IMR-90 (cell line): ENCODE data around the gene PLXDC2. TPM values are rescaled to one million over a fixed set of nuclear protein-coding genes. Genes with fewer than 3 reads are reported as not detected.

ENCODE experiments used
- ATAC-seq: fragments of 200-7000 bp; cut with Tn5 transposase; 2 replicates; pipeline ENCODE4 v1.9.1; 2020; ENCODE audit warnings: low read depth, mild to moderate bottlenecking, moderate library complexity
- BruUV-seq: library from RNA; stranded (reverse); fragments of 400-500 nt; replicated peaks from 2 replicates; lab custom pipeline; 2021; lab: Mats Ljungman, UMichigan
- CTCF ChIA-PET: fragments of 300-600 bp; formaldehyde crosslinking; extraction: SDS; loops from one replicate; lab custom pipeline; 2021; ENCODE audit warnings: antibody characterized with exemption; lab: Yijun Ruan, JAX
- POLR2A ChIA-PET: fragments of 300-600 bp; sonication (Branson Sonifier 250); formaldehyde crosslinking; loops from one replicate; lab custom pipeline; 2022; ENCODE audit warnings: antibody characterized with exemption; ENCODE audit not compliant: unreplicated experiment; lab: Charles Lee
- DNase-seq: peaks from one replicate; pipeline ENCODE4 v3.0.0; 2013
- H2AFZ ChIP-seq: replicated peaks from 2 replicates; pipeline ENCODE3; 2013; ENCODE audit warnings: low read length, mild to moderate bottlenecking; ENCODE audit not compliant: poor library complexity
- H2AK5ac ChIP-seq: 2 replicates; pipeline ENCODE4 v1.6.1; 2013; ENCODE audit warnings: low read depth, low read length, inconsistent platforms
- H2AK9ac ChIP-seq: replicated peaks from 2 replicates; pipeline ENCODE3; 2013; ENCODE audit warnings: mild to moderate bottlenecking, low read depth, low read length, moderate library complexity; ENCODE audit not compliant: poor library complexity
- H2BK120ac ChIP-seq: 2 replicates; pipeline ENCODE4 v1.6.1; 2013; ENCODE audit warnings: low read depth, low read length, inconsistent platforms
- H2BK15ac ChIP-seq: 3 replicates; pipeline ENCODE4 v1.6.1; 2013; ENCODE audit warnings: low read depth, low read length, inconsistent platforms
- H2BK20ac ChIP-seq: 2 replicates; pipeline ENCODE4 v1.6.1; 2013; ENCODE audit warnings: low read depth, mild to moderate bottlenecking, inconsistent platforms, low read length, moderate library complexity
- H2BK5ac ChIP-seq: 2 replicates; pipeline ENCODE4 v1.6.1; 2013; ENCODE audit warnings: mild to moderate bottlenecking, low read depth, low read length, inconsistent platforms; ENCODE audit not compliant: poor library complexity, severe bottlenecking
- H3K14ac ChIP-seq: replicated peaks from 2 replicates; pipeline ENCODE4 v1.6.1; 2013; ENCODE audit warnings: low read depth, low read length, inconsistent platforms
- H3K18ac ChIP-seq: 2 replicates; pipeline ENCODE4 v1.6.1; 2013; ENCODE audit warnings: low read depth, low read length, control low read depth
- H3K23ac ChIP-seq: 2 replicates; pipeline ENCODE4 v1.6.1; 2013; ENCODE audit warnings: low read depth, low read length, inconsistent platforms
- H3K27ac ChIP-seq: 2 replicates; pipeline ENCODE4 v1.5.1; 2013; ENCODE audit warnings: mild to moderate bottlenecking, control low read depth, low read length; ENCODE audit not compliant: insufficient read depth
- H3K27me3 ChIP-seq: 2 replicates; pipeline ENCODE4 v1.6.1; 2013; ENCODE audit warnings: low read length; ENCODE audit not compliant: control insufficient read depth, insufficient read depth
- H3K36me3 ChIP-seq: 2 replicates; pipeline ENCODE4 v1.6.1; 2013; ENCODE audit warnings: low read length, mixed read lengths; ENCODE audit not compliant: control insufficient read depth, insufficient read depth
- H3K4ac ChIP-seq: 2 replicates; pipeline ENCODE4 v1.6.1; 2013; ENCODE audit warnings: low read depth, low read length, inconsistent platforms
- H3K4me1 ChIP-seq: 2 replicates; pipeline ENCODE4 v1.6.1; 2013; ENCODE audit warnings: low read length, mixed read lengths; ENCODE audit not compliant: control insufficient read depth, insufficient read depth
- H3K4me2 ChIP-seq: 2 replicates; pipeline ENCODE4 v1.6.1; 2013; ENCODE audit warnings: low read depth, mild to moderate bottlenecking, control low read depth, low read length, moderate library complexity
- H3K4me3 ChIP-seq: 2 replicates; pipeline ENCODE4 v1.5.1; 2013; ENCODE audit warnings: low read depth, mild to moderate bottlenecking, control low read depth, low read length, moderate library complexity; ENCODE audit not compliant: insufficient read depth
- H3K56ac ChIP-seq: 2 replicates; pipeline ENCODE4 v1.6.1; 2013; ENCODE audit warnings: low read length, inconsistent platforms; ENCODE audit not compliant: insufficient read depth; ENCODE audit errors: extremely low read depth
- H3K79me1 ChIP-seq, 2 experiments: 2 replicates each; pipeline ENCODE4 v1.6.1; 2013; ENCODE audit warnings: low read length in 2 of 2, inconsistent platforms in 1 of 2, low read depth in 1 of 2
- H3K9ac ChIP-seq: 2 replicates; pipeline ENCODE4 v1.6.1; 2013; ENCODE audit warnings: low read depth, low read length, control low read depth
- H3K9me1 ChIP-seq: 2 replicates; pipeline ENCODE4 v1.6.1; 2013; ENCODE audit warnings: low read length, inconsistent platforms; ENCODE audit not compliant: insufficient read depth
- H3K9me3 ChIP-seq: 2 replicates; pipeline ENCODE4 v1.6.1; 2013; ENCODE audit warnings: low read length; ENCODE audit not compliant: control insufficient read depth, insufficient read depth
- H4K20me1 ChIP-seq: 2 replicates; pipeline ENCODE4 v1.6.1; 2013; ENCODE audit warnings: low read length, inconsistent platforms; ENCODE audit not compliant: insufficient read depth
- H4K5ac ChIP-seq: 2 replicates; pipeline ENCODE4 v1.6.1; 2013; ENCODE audit warnings: mild to moderate bottlenecking, low read depth, low read length, control low read depth
- H4K8ac ChIP-seq, 2 experiments: 2 replicates each; pipeline ENCODE4 v1.6.1; 2013; ENCODE audit warnings: low read depth in 2 of 2, low read length in 2 of 2, control low read depth in 1 of 2, inconsistent platforms in 1 of 2
- H4K91ac ChIP-seq: 2 replicates; pipeline ENCODE4 v1.6.1; 2013; ENCODE audit warnings: low read depth, low read length, inconsistent platforms; ENCODE audit not compliant: insufficient read depth
- BHLHE40 ChIP-seq: fragments of 150-350 bp; IDR thresholded peaks from 2 replicates; pipeline ENCODE4 v1.6.1; 2016; ENCODE audit warnings: mild to moderate bottlenecking, low read depth, low read length
- CTCF ChIP-seq: conservative IDR thresholded peaks from 2 replicates; pipeline ENCODE4 v1.5.1; 2012; ENCODE audit warnings: mild to moderate bottlenecking, low read depth, low read length, improper control_type of control experiment
- FOS ChIP-seq: fragments of 150-350 bp; IDR thresholded peaks from 2 replicates; pipeline ENCODE4 v1.6.1; 2016; ENCODE audit warnings: low read depth, low read length
- MXI1 ChIP-seq: IDR thresholded peaks from 2 replicates; pipeline ENCODE4 v1.6.1; 2012; ENCODE audit warnings: low read depth, mild to moderate bottlenecking, low read length, moderate library complexity, borderline replicate concordance
- NFE2L2 ChIP-seq: fragments of 150-350 bp; IDR thresholded peaks from 2 replicates; pipeline ENCODE4 v1.6.1; 2016; ENCODE audit warnings: low read depth, mild to moderate bottlenecking, low read length
- POLR2A ChIP-seq: IDR thresholded peaks from 2 replicates; pipeline ENCODE4 v1.6.1; 2012; ENCODE audit warnings: mild to moderate bottlenecking, low read depth, low read length
- RAD21 ChIP-seq: IDR thresholded peaks from 2 replicates; pipeline ENCODE4 v1.6.1; 2012; ENCODE audit warnings: low read length, improper control_type of control experiment
- RCOR1 ChIP-seq: IDR thresholded peaks from 2 replicates; pipeline ENCODE4 v1.6.1; 2012; ENCODE audit warnings: mild to moderate bottlenecking, low read length, improper control_type of control experiment; ENCODE audit not compliant: insufficient replicate concordance
- RFX5 ChIP-seq: IDR thresholded peaks from 2 replicates; pipeline ENCODE4 v1.8.0; 2012; ENCODE audit warnings: low read depth, mild to moderate bottlenecking, low read length, moderate library complexity
- SMC3 ChIP-seq: fragments of 150-350 bp; IDR thresholded peaks from 2 replicates; pipeline ENCODE4 v1.6.1; 2016; ENCODE audit warnings: low read depth, mild to moderate bottlenecking, antibody characterized with exemption, low read length, moderate library complexity
- WGBS, 2 experiments: methylation state at CpG; one replicate each; pipeline versions ENCODE4 v1.1.5 to v1.1.7; 2013; ENCODE audit warnings: missing lambda C conversion rate in 2 of 2; ENCODE audit not compliant: insufficient read length in 1 of 2; ENCODE audit errors: extremely low coverage in 2 of 2; 5-methylcytosine and 5-hydroxymethylcytosine counted together
- dilution Hi-C: fragments of 300-500 bp; cut with HindIII; formaldehyde crosslinking; loops from one replicate; pipeline ENCODE4 v1.14.3; 2018; ENCODE audit warnings: low sequenced_read_pairs; ENCODE audit not compliant: unreplicated experiment
- in situ Hi-C: fragments of 300-500 bp; cut with MboI; formaldehyde crosslinking; loops from 3 replicates; pipeline ENCODE4 v1.14.3; 2019; ENCODE audit warnings: low sequenced_read_pairs, inconsistent platforms, mixed read lengths
- intact Hi-C: fragments of 100-400 bp; cut with micrococcal nuclease; formaldehyde crosslinking; loops from 2 replicates; pipeline ENCODE4 v1.10.0; 2022
- polyA plus RNA-seq, 3 experiments: library from polyadenylated mRNA; depleted of rRNA; stranded (reverse); fragments of >200 nt; gene quantifications; 2 replicates each; pipeline ENCODE4 v1.2.3, GENCODE V29; 2012; ENCODE audit warnings: low replicate concordance in 1 of 3
- total RNA-seq: library from RNA; depleted of rRNA; stranded (reverse); fragments of >200 nt; gene quantifications from 2 replicates; pipeline ENCODE4 v1.2.3, GENCODE V29; 2012
- TF ChIP-seq, protein P1 (sequence below): fragments of 150-350 bp; IDR thresholded peaks from 2 replicates; pipeline ENCODE4 v1.6.1; 2016; ENCODE audit warnings: low read depth, mild to moderate bottlenecking, low read length, moderate library complexity, borderline replicate concordance

PLXDC2 gene
- total and polyA plus RNA-seq, 2 of the 4 experiments (the other 2 are of a cell fraction) = 3.2 to 6.1 TPM

DNA sequence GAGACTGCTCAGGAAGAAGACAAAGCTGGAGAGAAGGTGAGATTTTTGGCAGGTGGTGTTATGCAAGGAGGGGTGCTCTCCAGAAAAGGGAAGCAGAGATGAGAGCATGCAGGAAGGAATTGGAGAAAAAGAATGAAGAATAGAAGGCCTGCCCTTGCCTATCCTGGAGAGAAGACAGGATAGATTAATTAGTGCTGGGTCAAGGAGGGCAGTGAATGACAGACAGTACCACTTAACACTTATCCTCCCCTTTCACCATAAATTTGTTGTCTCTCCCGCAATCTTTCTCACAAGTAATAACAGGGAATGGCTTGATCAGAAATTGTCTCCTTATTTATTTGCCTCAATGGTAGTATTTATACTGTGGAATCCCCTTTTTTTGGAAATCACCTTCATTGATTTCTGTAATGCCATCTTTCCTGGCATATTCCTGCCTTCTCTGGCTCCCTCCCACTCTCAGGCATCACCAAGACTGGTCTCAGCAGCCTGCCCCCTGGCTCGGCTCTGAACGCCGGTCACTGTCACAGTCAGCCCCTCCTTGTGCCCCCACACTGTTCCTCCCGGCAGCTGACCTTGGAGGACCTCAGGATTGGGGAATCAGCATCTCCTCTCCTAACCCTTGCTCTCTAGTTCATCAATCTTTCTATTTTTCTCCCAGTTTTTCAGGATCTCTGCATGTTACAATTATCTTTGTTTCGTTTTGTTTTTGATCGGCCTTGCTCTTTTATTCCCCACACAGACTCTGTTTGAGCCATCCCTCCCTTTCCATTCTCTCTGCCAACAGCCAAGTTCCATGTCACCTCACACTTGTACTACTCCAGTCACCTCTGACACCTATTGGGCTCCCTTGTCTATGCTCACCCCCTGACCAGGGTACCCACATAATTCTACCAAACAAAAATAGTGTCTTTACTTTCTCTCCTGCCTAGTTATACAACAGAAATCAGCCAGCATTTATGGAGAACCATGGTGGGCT, 294.2 kb downstream of the PLXDC2 start:
- Histone ChIP-seq H3K18ac (peak overlapping the region; percentile 97), H2AK9ac (no peak overlapping the region), H2BK20ac (peak overlapping the region; percentile 71), H3K79me1 (no peaks in the 10 kb centered on the region), H3K4me1 (peaks cover 9% of the 10 kb centered on the region), H4K5ac (peak overlapping the region; percentile 87), H3K27ac (no peak overlapping the region), H2BK15ac (no peak overlapping the region), H2BK120ac (peak overlapping the region; percentile 64), H3K36me3 (no peaks in the 10 kb centered on the region), H3K9ac (peak overlapping the region; percentile 64), H3K14ac (peak overlapping the region; percentile 57), H4K91ac (peak overlapping the region; percentile 63; the same call in 1 of the 2 replicates), H2BK5ac (no peak overlapping the region), H3K23ac (peak overlapping the region; percentile 59; the same call in 1 of the 2 replicates), H3K56ac (no peak overlapping the region), H3K27me3 (no peaks in the 10 kb centered on the region), H3K4me2 (peak overlapping the region; percentile 100), H2AK5ac (peak overlapping the region; percentile 17), H3K4ac (peak overlapping the region; percentile 48), H3K9me3 (no peaks in the 10 kb centered on the region), H4K20me1 (no peaks in the 10 kb centered on the region), H3K9me1 (peaks cover 6% of the 10 kb centered on the region), H3K4me3 (peak overlapping the region; percentile 49), H4K8ac (peak overlapping the region; percentile 57 to 59; a peak in 2 of 4 replicates), H2AFZ (peak overlapping the region; percentile 50)
- in situ Hi-C loops (no loop called here), intact Hi-C loops (loop anchor here (10.0 kb wide), 1 partner anchor 744 kb away; no protein-coding TSS in a partner anchor), dilution Hi-C loops (no loop called here)
- ChIA-PET POLR2A (no interaction called here), CTCF (no interaction called here)
- WGBS, 2 experiments = 32% methylated on average over 6 of the region's 7 CpGs; no CpG with 5 or more reads in 1 of the 2 experiments
- no peak for ATAC-seq
- BruUV-seq = no TSS peak
- TF ChIP-seq RAD21 = no peak
- TF ChIP-seq, protein P1, sequence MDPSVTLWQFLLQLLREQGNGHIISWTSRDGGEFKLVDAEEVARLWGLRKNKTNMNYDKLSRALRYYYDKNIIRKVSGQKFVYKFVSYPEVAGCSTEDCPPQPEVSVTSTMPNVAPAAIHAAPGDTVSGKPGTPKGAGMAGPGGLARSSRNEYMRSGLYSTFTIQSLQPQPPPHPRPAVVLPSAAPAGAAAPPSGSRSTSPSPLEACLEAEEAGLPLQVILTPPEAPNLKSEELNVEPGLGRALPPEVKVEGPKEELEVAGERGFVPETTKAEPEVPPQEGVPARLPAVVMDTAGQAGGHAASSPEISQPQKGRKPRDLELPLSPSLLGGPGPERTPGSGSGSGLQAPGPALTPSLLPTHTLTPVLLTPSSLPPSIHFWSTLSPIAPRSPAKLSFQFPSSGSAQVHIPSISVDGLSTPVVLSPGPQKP = no peak
- TF ChIP-seq RFX5 = no peak
- TF ChIP-seq NFE2L2 = no peak
- TF ChIP-seq POLR2A = no peak
- TF ChIP-seq SMC3 = no peak
- TF ChIP-seq RCOR1 = no peak
- no peak for TF ChIP-seq CTCF
- no peak for TF ChIP-seq BHLHE40
- TF ChIP-seq FOS = no peak
- no peak for TF ChIP-seq MXI1
- DNase-seq = no peak
